ENCODE data around the gene DUSP22. TPM values are rescaled to one million over a fixed set of nuclear protein-coding genes. Genes with fewer than 3 reads are reported as not detected.

Gene DUSP22
- total RNA-seq, 1 experiment from 2014 or later: 18.6 TPM

DNA sequence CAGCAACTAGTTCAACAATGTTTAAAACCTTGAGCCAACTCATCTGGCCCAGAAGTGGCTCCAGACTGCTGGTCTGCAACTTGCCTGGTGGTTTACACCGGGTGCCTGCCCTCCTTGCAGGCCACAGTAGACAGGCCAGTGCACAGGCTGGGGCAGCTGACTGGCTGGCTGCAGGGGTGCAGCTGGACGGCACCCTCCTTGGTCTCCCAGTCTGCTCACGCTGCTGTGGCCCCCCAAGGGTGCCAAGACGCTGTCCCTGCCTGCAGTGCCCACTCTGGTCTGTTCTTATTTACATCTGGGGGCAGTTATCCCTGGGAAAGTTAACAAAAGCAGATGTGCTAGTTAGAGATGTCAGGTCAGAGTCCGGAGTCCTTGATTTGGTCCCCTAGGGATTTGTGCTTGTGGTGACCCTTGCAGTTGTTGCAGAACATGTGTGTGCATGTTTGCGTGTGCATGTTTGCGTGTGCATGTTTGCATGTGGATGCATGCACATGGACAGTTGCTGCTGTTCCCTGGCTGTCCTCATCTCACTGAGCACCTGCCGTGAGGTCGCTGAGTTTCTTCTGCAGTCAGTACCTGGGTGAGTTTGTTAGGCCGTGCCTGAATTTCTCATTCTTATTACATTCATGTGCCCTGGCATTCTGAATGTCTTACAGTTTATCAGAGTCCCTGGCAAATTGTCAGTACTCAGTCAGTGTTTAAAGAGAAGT is 51.1 kb downstream of the DUSP22 start:
- POLR2A ChIA-PET: no interaction called here
- Mint-ChIP-seq H3K27me3 (ENCODE audit: insufficient read depth, unreplicated experiment) (no peaks in the 10 kb centered on the region), H3K4me3 (ENCODE audit: unreplicated experiment) (no peak overlapping the region), H3K27ac (ENCODE audit: unreplicated experiment) (no peak overlapping the region), H3K36me3 (ENCODE audit: insufficient read depth, unreplicated experiment) (no peaks in the 10 kb centered on the region), H3K4me1 (ENCODE audit: low read depth, unreplicated experiment) (peaks cover 6% of the 10 kb centered on the region), H3K9me3 (ENCODE audit: unreplicated experiment) (no peaks in the 10 kb centered on the region)
- H3K36me3 ChIP-seq (ENCODE audit: control insufficient read depth, insufficient read depth, low read length): no peaks in the 10 kb centered on the region
- DNase-seq: no peak
- H3K4me1 ChIP-seq: peaks cover 4% of the 10 kb centered on the region; the same call in 1 of the 2 replicates
- no peak for TF ChIP-seq CTCF (IDR thresholded peaks at IDR 0.05; ENCODE audit: insufficient read depth in 1 of 2, low read depth in 1 of 2, low read length in 1 of 2, severe bottlenecking in 1 of 2, unreplicated experiment in 1 of 2)
- H3K27me3 ChIP-seq (replicated peaks; ENCODE audit: control insufficient read depth, insufficient read depth, low read length): no peaks in the 10 kb centered on the region
- intact Hi-C loops (cut with micrococcal nuclease; ENCODE audit: unreplicated experiment): no loop called here
- BruUV-seq (replicated peaks): no TSS peak
- CTCF ChIA-PET: no interaction called here
- H3K4me3 ChIP-seq (ENCODE audit: low read depth, low read length): no peak overlapping the region
- H3K9me3 ChIP-seq: no peaks in the 10 kb centered on the region

DNA sequence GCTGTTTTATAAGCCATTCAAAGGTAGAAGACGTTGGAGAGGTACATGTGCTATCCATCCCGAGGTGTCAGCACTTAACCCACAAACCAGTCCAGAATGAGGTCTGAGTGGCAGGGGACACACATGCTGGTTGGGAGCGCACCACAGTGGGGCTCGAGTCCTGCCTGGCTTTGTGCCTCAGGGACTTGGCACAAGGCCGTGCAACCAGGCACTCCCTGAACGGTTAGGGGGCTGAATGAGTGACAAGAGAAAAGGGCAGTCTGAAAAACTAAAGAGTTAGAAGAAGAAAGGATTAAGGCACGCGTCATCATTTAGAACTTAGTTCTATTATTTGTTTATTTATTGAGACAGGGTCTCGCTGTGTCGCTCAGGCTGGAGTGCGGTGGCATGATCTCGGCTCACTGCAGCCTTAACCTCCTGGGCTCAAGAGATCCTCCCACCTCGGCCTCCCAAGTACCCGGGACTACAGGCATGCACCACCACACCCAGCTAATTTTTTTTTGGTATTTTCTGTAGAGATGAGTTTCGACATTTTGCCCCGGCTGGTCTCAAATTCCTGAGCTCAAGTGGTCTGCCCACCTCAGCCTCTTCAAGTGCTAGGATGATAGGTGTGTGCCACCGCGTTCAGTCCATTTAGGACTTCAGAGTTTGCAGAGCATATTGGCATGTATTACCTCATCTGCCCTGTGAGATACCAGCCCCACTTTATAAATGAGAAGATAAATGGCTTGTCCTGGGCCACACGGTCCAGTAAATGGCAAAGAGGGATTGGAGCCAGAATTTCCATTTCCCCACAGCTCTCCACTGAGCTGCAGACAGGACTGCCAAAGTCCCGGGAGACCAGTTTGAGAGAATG is 51.9 kb downstream of the DUSP22 start:
- Histone ChIP-seq H3K27me3 (replicated peaks; ENCODE audit: control insufficient read depth, insufficient read depth, low read length) (no peaks in the 10 kb centered on the region), H3K36me3 (ENCODE audit: control insufficient read depth, insufficient read depth, low read length) (no peaks in the 10 kb centered on the region), H3K4me3 (ENCODE audit: low read depth, low read length) (no peak overlapping the region), H3K4me1 (no peaks in the 10 kb centered on the region; the same call in 1 of the 2 replicates), H3K9me3 (no peaks in the 10 kb centered on the region)
- intact Hi-C loops (cut with micrococcal nuclease; ENCODE audit: unreplicated experiment): no loop called here
- POLR2A ChIA-PET: no interaction called here
- DNase-seq: no peak
- no TSS peak for BruUV-seq (replicated peaks)
- no peaks in the 10 kb centered on the region for H3K27me3 Mint-ChIP-seq (ENCODE audit: insufficient read depth, unreplicated experiment)
- H3K4me1 Mint-ChIP-seq (ENCODE audit: low read depth, unreplicated experiment): no peaks in the 10 kb centered on the region
- no peaks in the 10 kb centered on the region for H3K9me3 Mint-ChIP-seq (ENCODE audit: unreplicated experiment)
- no peak for TF ChIP-seq CTCF (IDR thresholded peaks at IDR 0.05; ENCODE audit: insufficient read depth in 1 of 2, low read depth in 1 of 2, low read length in 1 of 2, severe bottlenecking in 1 of 2, unreplicated experiment in 1 of 2)
- H3K27ac Mint-ChIP-seq (ENCODE audit: unreplicated experiment): no peak overlapping the region
- no peak overlapping the region for H3K4me3 Mint-ChIP-seq (ENCODE audit: unreplicated experiment)
- H3K36me3 Mint-ChIP-seq (ENCODE audit: insufficient read depth, unreplicated experiment): no peaks in the 10 kb centered on the region
- CTCF ChIA-PET: no interaction called here

- BruUV-seq (replicated peaks): no TSS peak
- ChIA-PET CTCF (no interaction called here), POLR2A (no interaction called here)
- no peak overlapping the region for H3K4me3 Mint-ChIP-seq (ENCODE audit: unreplicated experiment)
- DNase-seq: no peak
- no peaks in the 10 kb centered on the region for H3K9me3 Mint-ChIP-seq (ENCODE audit: unreplicated experiment)
- Histone ChIP-seq H3K9me3 (no peaks in the 10 kb centered on the region), H3K4me3 (ENCODE audit: low read depth, low read length) (no peak overlapping the region), H3K27me3 (replicated peaks; ENCODE audit: control insufficient read depth, insufficient read depth, low read length) (no peaks in the 10 kb centered on the region), H3K4me1 (no peaks in the 10 kb centered on the region), H3K36me3 (ENCODE audit: control insufficient read depth, insufficient read depth, low read length) (no peaks in the 10 kb centered on the region)
- H3K36me3 Mint-ChIP-seq (ENCODE audit: insufficient read depth, unreplicated experiment): no peaks in the 10 kb centered on the region
- intact Hi-C loops (cut with micrococcal nuclease; ENCODE audit: unreplicated experiment): loop anchor here (5.0 kb wide), 1 partner anchor 972 kb away; no protein-coding TSS in a partner anchor
- H3K4me1 Mint-ChIP-seq (ENCODE audit: low read depth, unreplicated experiment): no peaks in the 10 kb centered on the region
- no peak overlapping the region for H3K27ac Mint-ChIP-seq (ENCODE audit: unreplicated experiment)
- H3K27me3 Mint-ChIP-seq (ENCODE audit: insufficient read depth, unreplicated experiment): no peaks in the 10 kb centered on the region
- no peak for TF ChIP-seq CTCF (IDR thresholded peaks at IDR 0.05; ENCODE audit: insufficient read depth in 1 of 2, low read depth in 1 of 2, low read length in 1 of 2, severe bottlenecking in 1 of 2, unreplicated experiment in 1 of 2)
Measured at GRCh38 chr6:344816-345340, 52.6 kb downstream of the DUSP22 start.
